ENCODE measurements around the gene BTBD16.

Gene BTBD16

GRCh38 chr10:122323941-122324675, 53.0 kb downstream of the BTBD16 start:
- no peak overlapping the region for H3K4me3 ChIP-seq (replicated peaks; ENCODE audit: low read depth, low read length)
- no peak for DNase-seq (ENCODE audit: low read depth)
- TF ChIP-seq CTCF (IDR thresholded peaks at IDR 0.05; ENCODE audit: low read length, missing control alignments) = no peak

GRCh38 chr10:122325235-122325634, 54.1 kb downstream of the BTBD16 start:
- H3K4me3 ChIP-seq (replicated peaks; ENCODE audit: low read depth, low read length) = no peak overlapping the region
- no peak for TF ChIP-seq CTCF (IDR thresholded peaks at IDR 0.05; ENCODE audit: low read length, missing control alignments)
- no peak for DNase-seq (ENCODE audit: low read depth)

DNA sequence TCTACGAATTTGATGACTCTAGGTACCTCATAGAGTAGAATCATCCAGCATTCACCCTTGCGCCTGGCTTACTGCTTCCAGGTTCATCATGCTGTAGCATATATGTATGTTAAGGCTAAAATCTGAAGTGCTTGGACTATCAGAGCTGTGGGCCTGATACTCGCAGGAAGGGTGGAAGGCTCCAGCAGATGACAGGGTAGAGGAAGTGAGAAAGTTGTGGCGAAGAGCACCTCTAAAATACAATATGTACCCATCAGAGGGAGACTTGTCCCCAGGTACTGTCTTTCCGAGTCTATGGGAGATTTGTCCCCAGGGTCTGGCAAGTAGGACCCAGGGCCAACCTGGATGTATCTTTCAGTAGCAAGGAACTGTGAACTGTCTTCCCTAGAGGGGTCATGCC, 55.3 kb downstream of the BTBD16 start:
- no peak for DNase-seq (ENCODE audit: low read depth)
- no peak for TF ChIP-seq CTCF (IDR thresholded peaks at IDR 0.05; ENCODE audit: low read length, missing control alignments)
- H3K4me3 ChIP-seq (replicated peaks; ENCODE audit: low read depth, low read length) = no peak overlapping the region

GRCh38 chr10:122326806-122327205, 55.7 kb downstream of the BTBD16 start:
- TF ChIP-seq CTCF (IDR thresholded peaks at IDR 0.05; ENCODE audit: low read length, missing control alignments) = no peak
- DNase-seq (ENCODE audit: low read depth) = no peak
- no peak overlapping the region for H3K4me3 ChIP-seq (replicated peaks; ENCODE audit: low read depth, low read length)

GRCh38 chr10:122327237-122328206, 56.4 kb downstream of the BTBD16 start:
- DNase-seq (ENCODE audit: low read depth) = no peak
- TF ChIP-seq CTCF (IDR thresholded peaks at IDR 0.05; ENCODE audit: low read length, missing control alignments) = no peak

GRCh38 chr10:122328676-122329075, 57.6 kb downstream of the BTBD16 start:
- no peak for TF ChIP-seq CTCF (IDR thresholded peaks at IDR 0.05; ENCODE audit: low read length, missing control alignments)
- no peak for DNase-seq (ENCODE audit: low read depth)
- no peak overlapping the region for H3K4me3 ChIP-seq (replicated peaks; ENCODE audit: low read depth, low read length)

More at GRCh38 chr10:122327237-122328206, 56.4 kb downstream of the BTBD16 start:
- H3K4me3 ChIP-seq (replicated peaks; ENCODE audit: low read depth, low read length) = no peak overlapping the region

Data from fibroblast of pulmonary artery (primary cell).